Panc1 (cell line): ENCODE data around the gene RBM19. TPM values are rescaled to one million over a fixed set of nuclear protein-coding genes. Genes with fewer than 3 reads are reported as not detected.

Experiments
- ATAC-seq: fragments of 200-7000 bp; cut with Tn5 transposase; 2 replicates; pipeline ENCODE4 v1.9.1; 2020; ENCODE audit warnings: mild to moderate bottlenecking, moderate library complexity
- BruUV-seq: library from RNA; stranded (reverse); fragments of 400-500 nt; replicated peaks from 2 replicates; lab custom pipeline; 2021; lab: Mats Ljungman, UMichigan
- CTCF ChIA-PET: fragments of 300-600 bp; sonication (Branson Sonifier 250); formaldehyde crosslinking; loops from one replicate; lab custom pipeline; 2022; ENCODE audit warnings: antibody characterized with exemption; lab: Charles Lee
- POLR2A ChIA-PET: fragments of 300-600 bp; sonication (Branson Sonifier 250); formaldehyde crosslinking; loops from one replicate; lab custom pipeline; 2022; ENCODE audit warnings: antibody characterized with exemption; lab: Charles Lee
- DNase-seq: peaks from one replicate; pipeline ENCODE4 v3.0.0-alpha.2; 2010; ENCODE audit warnings: low read depth, low spot score
- H3K27ac ChIP-seq: 2 replicates; pipeline ENCODE4 v1.5.1; 2011; ENCODE audit warnings: mild to moderate bottlenecking, low read length, inconsistent platforms
- H3K27me3 ChIP-seq: fragments of 200-500 bp; sonication (Bioruptor generic); 2 replicates; pipeline ENCODE4 v1.6.0; 2014; ENCODE audit warnings: low read length, inconsistent platforms; ENCODE audit not compliant: control insufficient read depth, insufficient read depth
- H3K36me3 ChIP-seq: fragments of 200-500 bp; sonication (Bioruptor generic); 2 replicates; pipeline ENCODE4 v1.5.1; 2014; ENCODE audit warnings: inconsistent platforms, mild to moderate bottlenecking, low read length, moderate library complexity; ENCODE audit not compliant: control insufficient read depth, insufficient read depth
- H3K4me1 ChIP-seq: 2 replicates; pipeline ENCODE4 v1.5.1; 2011; ENCODE audit warnings: inconsistent platforms, mild to moderate bottlenecking, low read length, moderate library complexity; ENCODE audit not compliant: control insufficient read depth, insufficient read depth
- H3K4me3 ChIP-seq, 2 experiments: 2 replicates each; pipeline ENCODE4 v1.5.1; 2011 to 2012; ENCODE audit warnings: low read depth in 2 of 2, low read length in 2 of 2, mild to moderate bottlenecking in 2 of 2, inconsistent platforms in 1 of 2, moderate library complexity in 1 of 2
- H3K9me3 ChIP-seq: fragments of 200-500 bp; sonication (Bioruptor generic); 2 replicates; pipeline ENCODE4 v1.5.1; 2014; ENCODE audit warnings: low read depth, mild to moderate bottlenecking, inconsistent platforms, low read length, moderate library complexity; ENCODE audit not compliant: control insufficient read depth, insufficient read depth
- CTCF ChIP-seq: fragments of 450-650 bp; IDR thresholded peaks from 2 replicates; pipeline ENCODE4 v1.5.1; 2017; ENCODE audit warnings: mild to moderate bottlenecking
- POLR2AphosphoS5 ChIP-seq: IDR thresholded peaks from 2 replicates; pipeline ENCODE4 v1.6.1; 2012; ENCODE audit warnings: mild to moderate bottlenecking, low read depth, low read length, moderate library complexity
- REST ChIP-seq, 2 experiments: IDR thresholded peaks; 2 replicates each; pipeline ENCODE4 v1.6.1; 2011 to 2012; ENCODE audit warnings: low read depth in 2 of 2, control low read depth in 1 of 2, low read length in 1 of 2, mild to moderate bottlenecking in 1 of 2, moderate library complexity in 1 of 2; ENCODE audit not compliant: insufficient read depth in 1 of 2
- SIN3A ChIP-seq: IDR thresholded peaks from 2 replicates; pipeline ENCODE4 v1.6.1; 2012; ENCODE audit warnings: low read depth, mild to moderate bottlenecking, low read length, moderate library complexity, borderline replicate concordance; ENCODE audit not compliant: insufficient read depth
- TCF7L2 ChIP-seq: IDR thresholded peaks from 2 replicates; pipeline ENCODE4 v1.6.1; 2011; ENCODE audit warnings: mild to moderate bottlenecking, low read depth, low read length, inconsistent platforms
- in situ Hi-C: cut with HindIII; loops from 2 replicates; pipeline ENCODE4 v1.10.0; 2016; ENCODE audit warnings: low sequenced_read_pairs, low pct_unique_long_range_greater_than_20kb
- intact Hi-C: fragments of 100-400 bp; cut with micrococcal nuclease; formaldehyde crosslinking; loops from one replicate; pipeline ENCODE4 v1.10.0; 2022; ENCODE audit not compliant: unreplicated experiment
- total RNA-seq: library from RNA; stranded (reverse); gene quantifications from one replicate; pipeline ENCODE4 v1.2.1, GENCODE V29; 2021; ENCODE audit not compliant: unreplicated experiment

RBM19 gene
- total RNA-seq, 1 experiment from 2014 or later: 44.8 TPM

GRCh38 chr12:113820842-113821241 is 145.3 kb downstream of the RBM19 start:
- ATAC-seq: no peak
- Histone ChIP-seq H3K9me3 (no peaks in the 10 kb centered on the region), H3K4me1 (no peaks in the 10 kb centered on the region), H3K27ac (no peak overlapping the region), H3K4me3 (no peak overlapping the region), H3K27me3 (no peaks in the 10 kb centered on the region), H3K36me3 (no peaks in the 10 kb centered on the region)
- TF ChIP-seq REST (IDR thresholded peaks at IDR 0.05; ENCODE audit: insufficient read depth in 1 of 2, low read depth in 2 of 2, low read length in 1 of 2) (no peak), TCF7L2 (no peak), CTCF (no peak), SIN3A (no peak), POLR2AphosphoS5 (no peak)
- ChIA-PET POLR2A (no interaction called here), CTCF (interaction anchor here (0.7 kb wide), 2 partner anchors 40 to 54 kb away, joined by 6 to 8 read pairs; no protein-coding TSS in a partner anchor)
- intact Hi-C loops: no loop called here
- no peak for DNase-seq
- in situ Hi-C loops: no loop called here
- BruUV-seq: no TSS peak

DNA sequence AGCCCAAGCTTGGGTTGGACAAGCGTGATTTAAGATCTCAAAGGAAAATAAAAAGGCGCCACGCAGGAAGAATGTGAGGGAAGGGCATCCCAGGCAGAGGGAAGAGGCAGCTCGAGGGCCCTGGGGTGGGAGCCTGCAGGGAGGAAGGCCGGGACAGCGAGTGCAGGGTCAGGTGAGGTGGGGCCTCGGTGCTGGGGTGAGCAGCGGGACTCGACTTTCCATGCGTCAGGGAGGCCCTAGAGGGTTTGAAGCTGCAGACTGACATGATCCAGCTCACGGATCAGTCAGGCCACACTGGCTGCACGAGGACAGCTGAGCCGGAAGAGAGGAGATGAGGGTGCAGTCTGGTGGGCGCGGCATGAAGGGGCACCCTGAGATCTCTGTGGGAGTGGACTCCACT is 145.8 kb downstream of the RBM19 start:
- CTCF ChIA-PET: interaction anchor here (0.7 kb wide), 1 partner anchor 41 kb away, joined by 8 read pairs; no protein-coding TSS in a partner anchor
- no peak for ATAC-seq
- BruUV-seq: no TSS peak

More for the DNA sequence above, 145.8 kb downstream of the RBM19 start:
- Histone ChIP-seq H3K9me3 (no peaks in the 10 kb centered on the region), H3K4me1 (no peaks in the 10 kb centered on the region), H3K4me3 (no peak overlapping the region), H3K36me3 (no peaks in the 10 kb centered on the region), H3K27me3 (no peaks in the 10 kb centered on the region), H3K27ac (no peak overlapping the region)
- TF ChIP-seq REST (IDR thresholded peaks at IDR 0.05; ENCODE audit: insufficient read depth in 1 of 2, low read depth in 2 of 2, low read length in 1 of 2): no peak
- no peak for TF ChIP-seq TCF7L2
- no peak for TF ChIP-seq CTCF
- no peak for TF ChIP-seq POLR2AphosphoS5
- TF ChIP-seq SIN3A: no peak
- intact Hi-C loops: no loop called here
- DNase-seq: no peak
- POLR2A ChIA-PET: no interaction called here
- in situ Hi-C loops: no loop called here
